Activated CD4-positive, CD25-positive, alpha-beta regulatory T cell (primary cell): ENCODE data around the gene MEGF6.
"Not testable (repeated sequence)": the region's sequence is repeated elsewhere in the genome, so short reads cannot be mapped to it uniquely, and the experiment has no call there.

Experiments used
- DNase-seq, 4 experiments: peaks; one replicate each; lab custom pipeline; 2025; lab: John Stamatoyannopoulos, UW

The MEGF6 gene

GRCh38 chr1:3593334-3593733 is 18.0 kb downstream of the MEGF6 start:
- no peak for DNase-seq

DNA sequence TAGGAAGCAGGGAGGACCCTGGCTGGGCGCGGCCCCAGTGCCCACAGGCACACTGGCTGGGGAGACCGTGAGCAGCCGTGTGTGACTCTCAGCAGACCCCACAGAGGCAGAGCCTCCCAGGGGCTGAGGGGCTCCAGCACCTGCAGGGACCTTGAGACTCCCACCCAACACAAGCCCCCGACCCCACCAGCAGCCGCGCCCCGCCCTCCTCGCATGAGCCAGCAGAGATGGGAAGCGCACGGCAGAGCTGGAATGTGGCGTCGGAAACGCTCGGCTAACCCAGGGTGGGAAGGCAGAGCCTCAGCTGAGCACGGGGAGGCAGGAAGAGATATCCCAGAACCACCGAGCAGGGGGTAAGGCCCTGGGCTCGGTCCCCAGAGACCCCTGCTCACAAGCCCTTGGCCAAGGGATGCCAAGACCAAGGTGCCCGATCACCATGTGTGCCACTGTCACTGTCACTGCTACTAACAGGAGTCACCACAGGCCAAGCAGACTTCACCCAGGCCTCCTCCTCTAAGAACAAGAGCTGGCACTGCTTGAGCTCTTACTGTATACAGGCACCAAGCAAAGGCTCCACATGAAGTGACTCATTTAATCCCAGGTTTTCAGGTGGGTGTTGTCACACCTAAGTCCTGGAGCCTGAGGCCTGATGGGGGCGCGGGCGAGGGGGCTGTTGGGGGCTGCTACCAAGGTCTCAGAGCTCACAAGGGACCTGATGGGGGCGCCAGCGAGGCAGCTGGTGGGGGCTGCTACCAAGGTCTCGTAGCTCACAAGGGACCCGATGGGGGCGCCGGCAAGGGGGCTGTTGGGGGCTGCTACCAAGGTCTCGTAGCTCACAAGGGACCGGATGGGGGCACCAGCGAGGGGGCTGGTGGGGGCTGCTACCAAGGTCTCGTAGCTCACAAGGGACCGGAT is 20.1 kb downstream of the MEGF6 start:
- no peak for DNase-seq

- no peak for DNase-seq
These were observed 21.1 kb downstream of the MEGF6 start for GRCh38 chr1:3590139-3590763.

DNA sequence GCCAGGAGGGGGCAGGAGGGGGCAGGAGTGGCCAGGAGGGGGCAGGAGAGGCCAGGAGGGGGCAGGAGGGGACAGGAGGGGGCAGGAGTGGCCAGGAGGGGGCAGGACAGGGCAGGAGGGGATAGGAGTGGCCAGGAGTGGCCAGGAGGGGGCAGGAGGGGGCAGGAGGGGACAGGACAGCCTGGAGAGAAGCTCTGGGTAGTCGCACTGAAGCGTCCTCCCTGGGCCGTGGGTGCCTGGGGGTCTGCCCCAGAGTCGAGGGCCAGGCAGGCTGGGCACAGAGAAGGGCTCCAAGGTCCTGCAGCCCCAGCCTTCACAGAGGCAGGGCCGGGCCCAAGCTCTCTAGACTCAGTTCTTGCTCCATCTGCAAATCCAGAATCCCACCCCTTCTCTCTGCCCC is 22.9 kb downstream of the MEGF6 start:
- no peak for DNase-seq

DNA sequence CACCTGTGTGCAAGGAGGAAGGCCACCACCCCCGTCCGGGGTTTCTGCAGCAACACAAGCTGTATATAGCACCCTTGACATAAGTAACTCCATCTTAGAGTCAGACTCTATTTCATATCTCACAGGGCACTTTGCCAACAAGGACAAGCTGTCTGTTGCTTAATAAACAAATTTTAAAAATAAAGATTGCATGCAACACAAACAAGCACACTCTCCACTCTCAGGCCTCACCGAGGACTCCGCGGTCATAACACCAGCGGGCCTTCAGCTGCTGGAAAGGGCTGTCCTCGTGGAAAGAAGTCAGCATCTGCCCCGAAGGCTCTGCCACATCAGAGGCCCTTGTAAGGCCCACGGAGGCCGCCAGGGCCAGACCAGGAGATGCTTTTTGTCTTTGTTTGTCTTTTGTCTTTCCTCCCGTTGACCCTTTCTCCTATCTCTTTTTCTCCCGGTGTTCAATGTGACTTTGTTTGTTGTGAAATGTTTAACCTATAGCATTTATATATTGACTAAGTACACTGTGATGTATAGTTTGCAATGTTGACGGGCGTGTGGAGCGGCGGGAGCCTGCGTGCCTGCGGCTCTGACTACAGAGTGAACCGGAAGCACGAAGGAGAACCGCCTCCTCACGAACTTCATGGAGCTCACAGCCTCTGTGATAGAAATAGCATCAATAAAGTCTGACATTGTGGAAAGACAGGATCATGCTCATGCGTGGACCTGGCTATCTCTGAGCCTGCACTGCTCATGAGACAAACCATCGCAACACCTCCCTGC is 24.1 kb downstream of the MEGF6 start:
- no peak for DNase-seq

DNA sequence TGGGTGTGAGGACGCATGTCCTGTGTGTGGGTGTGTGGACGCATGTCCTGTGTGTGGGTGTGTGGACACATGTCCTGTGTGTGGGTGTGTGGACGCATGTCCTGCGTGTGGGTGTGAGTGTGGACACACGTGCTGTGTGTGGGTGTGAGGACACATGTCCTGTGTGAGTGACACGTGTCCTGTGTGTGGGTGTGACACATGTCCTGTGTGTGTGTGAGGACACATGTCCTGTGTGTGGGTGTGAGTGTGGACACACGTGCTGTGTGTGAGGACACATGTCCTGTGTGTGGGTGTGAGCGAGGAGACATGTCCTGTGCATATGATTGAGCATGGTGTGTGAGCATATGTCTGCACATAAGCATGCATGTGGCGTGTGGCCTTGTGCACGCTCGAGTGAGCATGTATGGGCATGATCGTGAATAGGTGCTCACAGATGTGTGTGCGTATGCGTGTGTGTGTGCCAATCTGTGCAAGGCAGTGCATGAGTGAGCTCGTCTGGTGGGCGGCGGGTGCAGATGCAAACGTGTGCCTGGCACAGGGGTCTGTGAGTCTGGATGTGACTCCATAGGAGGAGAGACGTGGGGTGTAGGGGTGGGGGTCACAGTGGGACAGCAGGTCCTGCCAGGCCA is 25.3 kb downstream of the MEGF6 start:
- DNase-seq, result no peak

DNA sequence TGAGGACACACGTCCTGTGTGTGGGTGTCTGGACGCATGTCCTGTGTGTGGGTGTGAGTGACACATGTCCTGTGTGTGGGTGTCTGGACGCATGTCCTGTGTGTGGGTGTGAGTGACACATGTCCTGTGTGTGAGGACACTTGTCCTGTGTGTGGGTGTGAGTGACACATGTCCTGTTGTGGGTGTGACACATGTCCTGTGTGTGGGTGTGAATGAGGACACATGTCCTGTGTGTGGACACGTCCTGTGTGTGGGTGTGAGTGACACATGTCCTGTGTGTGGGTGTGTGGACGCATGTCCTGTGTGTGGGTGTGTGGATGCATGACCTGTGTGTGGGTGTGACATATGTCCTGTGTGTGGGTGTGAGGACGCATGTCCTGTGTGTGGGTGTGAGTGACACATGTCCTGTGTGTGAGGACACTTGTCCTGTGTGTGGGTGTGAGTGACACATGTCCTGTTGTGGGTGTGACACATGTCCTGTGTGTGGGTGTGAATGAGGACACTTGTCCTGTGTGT is 25.9 kb downstream of the MEGF6 start:
- DNase-seq, result not testable (repeated sequence)

DNA sequence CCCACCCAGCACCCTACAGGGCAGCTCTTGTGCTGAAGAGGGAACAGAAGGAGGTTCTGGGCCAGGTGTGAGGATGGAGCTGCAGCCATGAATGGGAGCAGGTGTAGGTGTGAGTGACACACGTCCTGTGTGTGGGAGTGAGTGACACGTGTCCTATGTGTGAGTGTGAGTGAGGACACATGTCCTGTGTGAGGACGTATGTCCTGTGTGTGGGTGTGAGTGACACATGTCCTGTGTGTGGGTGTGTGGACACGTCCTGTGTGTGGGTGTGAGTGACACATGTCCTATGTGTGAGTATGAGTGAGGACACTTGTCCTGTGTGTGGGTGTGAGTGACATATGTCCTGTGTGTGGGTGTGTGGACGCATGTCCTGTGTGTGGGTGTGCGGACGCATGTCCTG is 26.4 kb downstream of the MEGF6 start:
- DNase-seq, result no peak

GRCh38 chr1:3583751-3584150 is 27.6 kb downstream of the MEGF6 start:
- DNase-seq, result not testable (repeated sequence)

DNA sequence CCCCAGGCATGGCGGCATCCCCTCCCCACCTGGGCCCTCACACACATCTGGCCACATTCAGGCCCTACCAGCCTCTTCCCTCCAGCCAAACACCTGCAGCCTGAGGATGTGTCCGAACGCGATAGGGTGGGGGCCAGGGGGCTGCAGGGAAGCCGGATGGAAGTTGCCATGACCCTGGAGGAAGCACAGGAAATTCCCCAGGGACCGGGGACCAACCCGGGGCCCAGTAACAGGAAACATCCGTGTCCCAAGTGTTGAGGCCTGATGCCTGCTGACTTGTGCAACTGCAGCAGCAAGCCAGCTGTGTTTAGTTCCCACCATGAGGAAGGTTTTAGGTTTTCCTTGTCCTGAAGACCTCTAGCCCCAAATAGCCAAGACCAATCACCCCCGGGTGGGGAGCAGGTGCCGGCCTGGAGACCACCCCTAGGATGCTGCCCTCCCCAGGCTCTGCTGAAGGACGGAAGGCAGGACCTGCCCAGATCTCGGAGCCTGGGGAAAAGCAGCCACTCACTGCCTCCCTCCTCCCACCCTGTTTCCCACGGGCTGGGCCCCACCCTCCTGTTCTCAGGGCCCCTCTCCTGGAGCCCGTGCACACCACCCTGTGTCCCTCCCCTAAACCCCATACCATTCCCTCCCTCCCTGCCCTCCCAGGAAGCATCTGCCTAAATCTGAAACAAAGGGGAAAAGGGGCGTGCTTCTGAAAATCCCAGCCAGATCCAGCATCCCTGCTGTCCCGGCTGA is 29.8 kb downstream of the MEGF6 start:
- DNase-seq, result no peak

GRCh38 chr1:3580231-3580630 is 31.1 kb downstream of the MEGF6 start:
- DNase-seq, result no peak

DNA sequence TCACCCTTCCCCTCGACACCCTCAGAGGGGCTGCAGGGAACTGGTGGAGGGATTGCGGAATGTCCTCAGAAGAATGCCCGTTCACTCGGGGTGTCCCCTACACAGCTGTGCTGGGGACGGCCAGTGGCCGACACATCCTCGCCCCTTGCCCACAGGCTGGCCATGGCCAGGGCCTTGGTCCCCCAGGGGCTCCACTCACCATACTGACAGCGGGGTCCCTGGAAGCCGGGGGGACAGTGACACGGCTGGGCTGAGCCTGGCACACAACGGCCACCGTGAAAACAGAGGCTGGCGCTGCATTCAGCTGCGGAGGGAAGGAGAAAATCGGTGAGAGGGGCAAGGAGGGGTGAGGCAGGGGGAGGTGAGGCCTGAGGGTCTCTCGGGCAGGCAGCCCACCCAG is 31.7 kb downstream of the MEGF6 start:
- DNase-seq, result no peak

- DNase-seq, result no peak
These were observed 32.4 kb downstream of the MEGF6 start for GRCh38 chr1:3578906-3579305.

DNA sequence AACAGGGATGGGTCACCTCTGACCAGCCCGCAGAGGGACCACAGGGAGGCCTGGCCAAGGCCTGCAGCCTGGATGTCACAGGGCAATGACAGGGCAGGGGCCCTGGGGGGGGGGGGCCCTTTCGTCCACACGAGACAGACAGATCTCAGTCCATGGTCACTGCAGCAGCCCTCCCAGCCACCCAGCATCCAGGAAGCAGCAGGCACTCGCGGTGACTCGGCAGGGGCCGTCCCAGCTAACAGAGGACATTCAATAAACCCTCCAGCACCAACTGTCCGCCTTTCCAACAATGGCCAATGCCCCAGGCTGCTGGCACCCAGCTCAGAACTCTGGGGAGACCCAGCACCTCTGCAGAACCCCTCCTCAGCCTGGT is 32.9 kb downstream of the MEGF6 start:
- DNase-seq, result no peak

DNA sequence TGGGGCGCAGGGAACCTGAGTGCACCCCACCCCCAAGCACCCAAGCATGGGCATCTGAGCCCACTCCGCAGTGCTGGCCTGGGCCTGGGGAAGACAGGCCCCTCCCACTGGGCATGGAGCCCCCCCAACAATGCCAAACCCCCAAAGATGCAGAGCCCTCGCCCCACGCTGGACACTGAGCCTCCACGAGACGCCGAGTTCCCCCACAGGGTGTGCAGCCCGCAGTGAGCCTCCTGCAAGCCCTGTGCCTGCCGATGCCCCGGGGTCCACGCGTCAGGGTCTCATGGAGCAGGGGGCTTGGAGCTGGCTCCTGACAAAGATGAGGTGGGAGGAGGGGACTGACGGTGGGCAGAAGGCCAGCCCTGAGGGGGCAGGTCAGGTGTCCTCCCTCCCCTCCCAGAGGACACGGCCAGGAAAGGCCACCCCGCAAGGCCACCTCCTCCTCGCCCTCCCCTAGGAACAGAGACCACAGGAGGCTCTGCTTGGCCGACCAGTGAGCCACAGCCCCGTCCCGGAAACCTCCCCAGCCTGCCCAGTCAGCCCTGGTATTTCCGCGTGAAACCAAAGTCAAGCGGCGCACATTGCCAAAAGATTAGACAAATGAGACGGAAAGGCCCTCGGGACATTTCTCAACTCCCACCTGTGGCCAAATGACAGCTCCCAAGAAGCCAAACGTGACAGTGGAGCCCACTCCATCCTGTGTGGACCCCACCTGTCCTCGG is 33.4 kb downstream of the MEGF6 start:
- DNase-seq, result no peak

DNA sequence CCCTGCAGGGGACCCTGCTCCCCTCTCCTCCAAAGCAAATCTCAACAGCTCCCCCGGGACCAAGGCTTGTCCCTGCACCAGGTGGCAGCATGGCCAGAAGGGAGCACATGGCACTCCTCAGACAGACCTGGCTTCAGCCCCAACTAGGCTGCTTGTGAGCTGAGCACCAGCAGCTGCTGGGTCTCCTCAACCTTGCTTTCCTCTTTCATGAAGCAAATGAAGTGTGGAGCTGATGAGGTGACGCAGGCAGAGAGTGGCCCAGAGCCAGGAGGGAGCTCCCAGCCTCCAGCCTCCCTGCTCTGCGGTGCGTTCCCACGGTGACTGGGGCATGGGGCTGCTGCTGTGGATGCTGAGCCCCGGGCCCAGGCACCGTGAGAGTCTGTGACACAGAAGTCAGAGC is 34.0 kb downstream of the MEGF6 start:
- no peak for DNase-seq

- no peak for DNase-seq
These were observed 35.3 kb downstream of the MEGF6 start for GRCh38 chr1:3575993-3576392.

DNA sequence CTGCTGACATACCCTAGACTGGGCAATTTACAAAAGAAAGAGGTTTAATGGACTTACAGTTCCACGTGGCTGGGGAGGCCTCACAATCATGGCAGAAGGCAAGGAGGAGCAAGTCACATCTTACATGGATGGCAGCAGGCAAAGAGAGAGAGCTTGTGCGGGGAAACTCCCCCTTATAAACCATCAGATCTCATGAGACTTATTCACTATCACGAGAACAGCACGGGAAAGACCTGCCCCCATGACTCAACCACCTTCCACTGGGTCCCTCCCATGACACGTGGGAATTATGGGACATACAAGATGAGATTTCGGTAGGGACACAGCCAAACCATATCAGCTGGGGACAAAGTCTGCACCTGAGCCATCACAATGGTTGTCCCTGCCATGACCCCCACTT is 35.8 kb downstream of the MEGF6 start:
- not testable (repeated sequence) for DNase-seq

DNA sequence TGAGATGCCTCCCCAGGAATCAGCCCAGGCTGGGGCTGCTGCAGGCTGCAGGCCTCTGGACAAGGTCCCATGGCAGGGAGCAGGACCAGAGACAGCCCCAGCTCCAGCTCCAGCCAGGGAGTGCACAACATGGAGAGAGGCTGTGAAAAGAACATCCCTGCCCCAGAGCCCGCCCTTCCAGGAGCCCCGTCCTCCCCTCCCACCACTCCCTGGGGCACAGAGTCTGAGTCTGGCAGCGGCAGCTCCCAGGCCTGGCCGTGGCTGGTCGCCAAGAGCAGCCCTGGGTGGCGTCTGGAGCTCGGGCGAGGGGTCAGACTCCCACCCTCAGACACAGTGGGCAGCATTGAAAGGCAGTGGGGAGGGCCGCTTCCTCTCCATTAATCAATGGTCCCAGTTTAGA is 37.8 kb downstream of the MEGF6 start:
- DNase-seq, result no peak

- not testable (repeated sequence) for DNase-seq
These were observed 38.7 kb downstream of the MEGF6 start for GRCh38 chr1:3572638-3573037.

- DNase-seq, result no peak
These were observed 40.0 kb downstream of the MEGF6 start for GRCh38 chr1:3571263-3571662.
